HG02970 (cell line): ENCODE measurements around the gene BNIP2.
"Not testable (repeated sequence)": the region's sequence is repeated elsewhere in the genome, so short reads cannot be mapped to it uniquely, and the experiment has no call there.

ENCODE experiments used
- ATAC-seq: cut with Tn5 transposase; IDR thresholded peaks from one replicate; pipeline ENCODE4 v1.9.1; 2021; ENCODE audit warnings: mild to moderate bottlenecking, moderate library complexity, moderate number of reproducible peaks; ENCODE audit not compliant: unreplicated experiment, low FRiP score

Gene BNIP2

DNA sequence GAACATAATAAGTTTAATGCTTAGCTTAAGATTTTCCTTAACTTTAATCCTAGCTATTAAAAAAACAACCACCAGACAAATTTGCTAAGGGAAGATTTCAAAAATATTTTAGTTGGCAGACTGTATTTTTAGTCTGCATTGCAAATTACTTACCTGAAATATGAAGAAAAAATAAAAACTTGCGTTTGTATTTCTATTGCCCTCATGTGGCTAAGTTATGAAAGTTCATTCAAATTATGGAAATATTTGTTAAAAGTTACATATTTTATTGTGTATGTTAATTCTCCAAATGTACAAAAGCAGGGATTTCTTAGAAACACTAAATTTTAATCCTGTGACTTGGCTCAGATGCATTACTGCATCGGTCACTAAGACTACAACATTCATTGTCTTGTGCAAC, 46.8 kb downstream of the BNIP2 start:
- ATAC-seq, result no peak

DNA sequence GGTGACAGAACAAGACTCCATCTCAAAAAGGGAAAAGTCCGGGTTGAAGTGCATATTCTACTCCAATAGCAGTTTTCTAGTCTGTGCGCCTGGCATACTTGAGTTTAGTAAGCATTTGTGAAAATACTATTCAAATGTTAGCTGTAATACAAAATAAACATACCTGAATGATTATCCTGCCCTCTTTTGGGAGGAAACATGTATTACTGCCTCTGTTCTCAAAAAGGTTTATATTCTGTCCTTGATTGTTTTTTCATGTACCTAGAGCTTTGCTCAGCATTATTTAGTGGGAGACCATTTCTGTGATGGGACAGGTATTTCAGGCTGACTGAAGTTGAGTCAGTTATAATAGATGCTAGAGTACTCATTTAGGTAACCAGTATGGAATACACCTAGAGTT, 51.6 kb downstream of the BNIP2 start:
- ATAC-seq, result not testable (repeated sequence)

DNA sequence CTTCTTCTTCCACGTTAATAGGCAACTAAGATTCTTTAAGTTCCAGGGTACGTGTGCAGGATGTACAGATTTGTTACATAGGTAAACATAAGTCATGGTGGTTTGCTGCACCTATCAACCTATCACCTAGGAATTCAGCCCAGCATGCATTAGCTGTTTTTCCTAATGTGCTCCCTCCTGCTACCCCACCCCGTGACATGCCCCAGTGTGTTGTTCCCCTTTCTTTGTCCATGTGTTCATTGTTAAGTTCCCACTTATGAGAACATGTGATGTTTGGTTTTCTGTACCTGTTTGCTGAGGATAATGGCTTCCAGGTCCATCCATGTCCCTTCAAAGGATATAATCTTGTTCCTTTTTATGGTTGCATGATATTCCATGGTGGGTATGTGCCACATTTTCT, 52.9 kb downstream of the BNIP2 start:
- no peak for ATAC-seq

DNA sequence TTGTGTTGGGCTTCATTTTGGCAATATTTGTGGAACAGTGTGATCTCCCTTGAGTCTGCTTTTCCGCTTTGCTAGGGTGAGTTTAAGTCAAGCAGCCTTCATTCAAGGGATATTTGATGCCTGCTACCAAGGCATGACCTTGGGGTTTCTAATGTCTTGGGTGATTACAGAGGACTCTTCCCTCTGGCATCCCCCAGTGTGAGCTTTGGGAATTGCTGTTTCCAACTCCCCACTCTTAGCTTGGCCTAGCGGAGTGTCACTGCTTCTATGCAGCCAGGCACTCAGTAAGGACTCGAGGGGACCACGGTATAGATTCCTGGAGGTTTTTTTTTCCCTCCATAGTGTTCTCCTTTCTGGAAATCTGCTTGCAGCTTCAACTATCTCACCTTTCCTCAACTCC, 56.4 kb downstream of the BNIP2 start:
- ATAC-seq, result no peak

GRCh38 chr15:59622289-59622688, 66.8 kb downstream of the BNIP2 start:
- no peak for ATAC-seq

GRCh38 chr15:59618406-59618805, 70.7 kb downstream of the BNIP2 start:
- ATAC-seq, result no peak

- ATAC-seq, result no peak
Measured at GRCh38 chr15:59616379-59616778, 72.7 kb downstream of the BNIP2 start.

- ATAC-seq, result no peak
Measured at GRCh38 chr15:59615661-59616060, 73.5 kb downstream of the BNIP2 start.

- no peak for ATAC-seq
Measured at GRCh38 chr15:59614153-59614552, 75.0 kb downstream of the BNIP2 start.

- no peak for ATAC-seq
Measured at GRCh38 chr15:59611276-59612260, 77.6 kb downstream of the BNIP2 start, which contains the start of gene GCNT3. Gene GCNT3 (plus strand): TSS chr15:59611783. CDS start chr15:59618239, 6,456 bp downstream.

DNA sequence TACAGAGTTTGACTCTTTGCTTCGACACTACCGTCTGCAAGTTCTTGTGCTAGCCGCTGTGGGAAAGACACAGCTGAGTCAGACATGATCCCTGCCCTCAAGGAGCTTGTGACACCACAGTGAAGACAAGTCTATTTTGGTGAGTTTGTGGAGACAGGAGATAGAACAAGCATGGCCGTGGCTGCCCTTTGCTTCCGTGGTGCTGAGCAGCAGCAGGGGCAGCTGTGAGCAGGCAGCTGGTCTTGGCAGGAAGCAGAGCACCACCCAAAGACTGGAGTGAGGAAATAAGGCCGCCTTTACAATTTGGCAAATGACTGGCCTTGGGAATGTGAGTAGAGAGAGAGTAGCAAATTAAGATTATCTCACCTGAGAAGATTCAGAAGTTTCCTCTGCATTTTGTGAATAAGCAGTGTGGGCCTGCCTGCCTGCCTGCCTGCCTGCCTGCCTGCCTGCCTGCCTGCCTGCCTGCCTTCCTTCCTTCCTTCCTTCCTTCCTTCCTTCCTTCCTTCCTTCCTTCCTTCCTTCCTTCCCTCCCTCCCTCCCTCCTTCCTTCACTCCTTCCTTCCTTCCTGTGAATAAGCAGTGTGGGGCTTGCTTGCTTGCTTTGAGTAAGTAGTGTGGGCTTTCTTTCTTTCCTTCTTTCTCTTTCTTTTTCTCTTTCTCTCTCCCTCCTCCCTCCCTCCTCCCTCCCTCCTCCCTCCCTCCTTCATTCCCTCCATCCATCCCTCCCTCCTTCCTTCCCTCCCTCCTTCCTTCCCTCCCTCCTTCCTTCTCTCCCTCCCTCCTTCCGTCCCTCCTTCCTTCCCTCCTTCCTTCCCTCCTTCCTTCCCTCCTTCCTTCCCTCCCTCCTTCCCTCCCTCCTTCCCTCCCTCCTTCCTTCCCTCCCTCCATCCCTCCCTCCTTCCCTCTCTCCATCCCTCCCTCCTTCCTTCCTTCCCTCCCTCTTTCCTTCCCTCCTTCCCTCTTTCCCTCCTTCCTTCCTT, 79.1 kb downstream of the BNIP2 start:
- ATAC-seq, result no peak
